Stimulated activated naive B cell treated with anti-CD40 and anti-IgM and Interleukin-4, amounts not matched to agents 10 μg/mL and 1 μg/mL and 100 μg/mL, for 72 hours (primary cell): Measurements from ENCODE around the gene ADAMTS1.
A peak's percentile ranks its signal among the peaks of the same experiment; 100 is the strongest.
"Not testable (repeated sequence)": the region's sequence is repeated elsewhere in the genome, so short reads cannot be mapped to it uniquely, and the experiment has no call there.

Experiments
- ATAC-seq, 2 donors: fragments of 150-1000 bp; cut with Tn5 transposase; replicated peaks; 2 replicates each; pipeline ENCODE4 v1.10.0; 2021; ENCODE audit warnings: moderate library complexity in 1 of 2
- DNase-seq: peaks from one replicate; pipeline ENCODE4 v3.0.0; 2021
- H3K27ac Mint-ChIP-seq: one replicate; pipeline ENCODE4 v1.8.0; 2022; ENCODE audit warnings: mild to moderate bottlenecking, mixed read lengths
- H3K27me3 Mint-ChIP-seq, 2 donors: one replicate each; pipeline ENCODE4 v1.8.0; 2022; ENCODE audit warnings: mixed read lengths in 2 of 2
- H3K36me3 Mint-ChIP-seq, 2 donors: one replicate each; pipeline ENCODE4 v1.8.0; 2022; ENCODE audit warnings: mixed read lengths in 2 of 2, mild to moderate bottlenecking in 1 of 2
- H3K4me1 Mint-ChIP-seq, 2 donors: one replicate each; pipeline ENCODE4 v1.8.0; 2022; ENCODE audit warnings: mixed read lengths in 2 of 2, mild to moderate bottlenecking in 1 of 2
- H3K4me3 Mint-ChIP-seq, 2 donors: one replicate each; pipeline ENCODE4 v1.8.0; 2022; ENCODE audit warnings: mild to moderate bottlenecking in 2 of 2, mixed read lengths in 2 of 2, moderate library complexity in 1 of 2
- H3K9me3 Mint-ChIP-seq, 2 donors: one replicate each; pipeline ENCODE4 v1.8.0; 2022; ENCODE audit warnings: mixed read lengths in 2 of 2, mild to moderate bottlenecking in 1 of 2

Gene ADAMTS1

GRCh38 chr21:26845066-26845758 lies at the start of gene ADAMTS1:
TSS of gene ADAMTS1 (minus strand) at chr21:26845409. CDS start at chr21:26844954, 455 bp downstream.
- peaks cover 65 to 71% of the 10 kb centered on the region in 2 donors for H3K27me3 Mint-ChIP-seq
- peaks cover 30 to 44% of the 10 kb centered on the region in 2 donors for H3K4me1 Mint-ChIP-seq
- peaks cover 0 to 3% of the 10 kb centered on the region in 2 donors for H3K36me3 Mint-ChIP-seq
- H3K27ac Mint-ChIP-seq = peak within 1 kb of the TSS; percentile 62
- peak within 1 kb of the TSS; percentile 82 for H3K4me3 Mint-ChIP-seq
- ATAC-seq = peak; percentile 38 to 49
- H3K9me3 Mint-ChIP-seq = no peaks in the 10 kb centered on the region
- peak; percentile 3 for DNase-seq

DNA sequence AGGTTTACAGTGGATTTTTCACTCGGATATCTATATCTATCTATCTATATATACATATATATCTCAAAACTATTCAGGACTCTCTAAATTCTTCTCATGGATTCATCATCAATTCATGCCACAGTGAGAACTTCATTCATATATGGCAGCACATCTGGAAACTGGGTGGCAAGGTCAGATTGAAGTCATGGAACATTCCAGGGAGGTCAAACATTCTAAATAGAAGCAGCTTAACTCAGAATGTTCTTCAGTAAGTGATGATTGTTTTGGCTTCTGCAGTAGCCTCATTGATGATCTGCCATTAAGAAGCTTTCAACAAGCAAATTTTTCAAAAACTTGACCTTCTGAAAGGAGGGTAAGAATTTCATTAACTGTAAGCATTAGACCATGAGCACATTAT lies 46.9 kb upstream of the ADAMTS1 start:
- no peaks in the 10 kb centered on the region for H3K4me1 Mint-ChIP-seq
- H3K4me3 Mint-ChIP-seq = no peak overlapping the region
- H3K27me3 Mint-ChIP-seq = no peaks in the 10 kb centered on the region
- ATAC-seq = no peak
- no peak overlapping the region for H3K27ac Mint-ChIP-seq
- H3K9me3 Mint-ChIP-seq = no peaks in the 10 kb centered on the region
- no peak for DNase-seq
- no peaks in the 10 kb centered on the region for H3K36me3 Mint-ChIP-seq

- no peaks in the 10 kb centered on the region for H3K4me1 Mint-ChIP-seq
Observed at GRCh38 chr21:26888931-26889330, 43.7 kb upstream of the ADAMTS1 start.

DNA sequence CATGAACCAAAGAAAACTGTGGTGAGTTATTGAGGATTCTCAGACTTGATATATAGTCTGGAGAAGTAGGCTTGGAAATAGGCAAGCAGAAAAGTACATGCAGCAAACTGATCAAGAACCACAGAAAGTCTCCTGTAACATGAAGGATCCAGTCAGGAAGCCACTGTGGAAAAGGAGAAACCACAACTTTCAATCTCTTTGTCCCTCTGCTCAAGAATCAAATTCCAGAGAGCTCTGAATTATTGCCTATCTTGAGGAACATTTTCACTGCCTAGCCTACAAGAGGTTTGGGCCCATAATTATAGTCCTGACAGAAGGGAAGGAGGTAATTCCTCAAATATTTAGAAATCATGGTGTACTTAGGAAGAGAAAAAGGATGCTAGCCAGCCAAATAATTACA lies 43.0 kb upstream of the ADAMTS1 start:
- no peak for ATAC-seq
- Mint-ChIP-seq H3K4me3 (no peak overlapping the region), H3K36me3 (no peaks in the 10 kb centered on the region), H3K27ac (no peak overlapping the region), H3K4me1 (no peaks in the 10 kb centered on the region), H3K27me3 (no peaks in the 10 kb centered on the region), H3K9me3 (no peaks in the 10 kb centered on the region)
- DNase-seq = no peak

More at GRCh38 chr21:26888931-26889330, 43.7 kb upstream of the ADAMTS1 start:
- Mint-ChIP-seq H3K9me3 (no peaks in the 10 kb centered on the region), H3K36me3 (no peaks in the 10 kb centered on the region), H3K4me3 (no peak overlapping the region), H3K27me3 (no peaks in the 10 kb centered on the region), H3K27ac (no peak overlapping the region)
- DNase-seq (no peak), ATAC-seq (no peak)

GRCh38 chr21:26887251-26887650 lies 42.0 kb upstream of the ADAMTS1 start:
- H3K27ac Mint-ChIP-seq = no peak overlapping the region
- H3K4me3 Mint-ChIP-seq = no peak overlapping the region
- H3K27me3 Mint-ChIP-seq = no peaks in the 10 kb centered on the region
- no peak for ATAC-seq
- DNase-seq = no peak
- H3K4me1 Mint-ChIP-seq = no peaks in the 10 kb centered on the region
- H3K9me3 Mint-ChIP-seq = no peaks in the 10 kb centered on the region
- no peaks in the 10 kb centered on the region for H3K36me3 Mint-ChIP-seq

DNA sequence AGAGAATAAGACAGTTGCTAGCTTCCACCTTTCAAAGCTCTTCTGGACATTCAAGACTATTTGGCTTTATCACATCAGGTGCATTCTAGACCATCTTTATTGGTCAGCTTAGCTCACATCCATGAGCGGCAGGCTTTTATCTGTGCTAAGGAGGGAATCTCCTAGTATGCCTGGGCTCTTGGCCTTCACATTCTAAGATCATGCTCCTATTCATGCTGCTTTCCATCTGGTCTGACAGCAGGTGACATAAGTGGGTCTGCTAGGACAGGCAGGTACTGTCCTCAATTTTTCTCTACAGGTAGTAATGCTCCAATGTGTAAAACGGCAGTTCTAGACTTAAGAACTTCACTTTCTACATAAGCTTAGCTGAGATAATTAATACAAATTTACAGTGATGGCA lies 39.2 kb upstream of the ADAMTS1 start:
- H3K27me3 Mint-ChIP-seq = no peaks in the 10 kb centered on the region
- H3K4me3 Mint-ChIP-seq = no peak overlapping the region
- DNase-seq (no peak), ATAC-seq (no peak)
- no peak overlapping the region for H3K27ac Mint-ChIP-seq
- H3K36me3 Mint-ChIP-seq = no peaks in the 10 kb centered on the region
- no peaks in the 10 kb centered on the region for H3K4me1 Mint-ChIP-seq
- no peaks in the 10 kb centered on the region for H3K9me3 Mint-ChIP-seq

- Mint-ChIP-seq H3K4me1 (no peaks in the 10 kb centered on the region), H3K36me3 (no peaks in the 10 kb centered on the region), H3K9me3 (no peaks in the 10 kb centered on the region)
Observed at GRCh38 chr21:26883768-26884167, 38.6 kb upstream of the ADAMTS1 start.

DNA sequence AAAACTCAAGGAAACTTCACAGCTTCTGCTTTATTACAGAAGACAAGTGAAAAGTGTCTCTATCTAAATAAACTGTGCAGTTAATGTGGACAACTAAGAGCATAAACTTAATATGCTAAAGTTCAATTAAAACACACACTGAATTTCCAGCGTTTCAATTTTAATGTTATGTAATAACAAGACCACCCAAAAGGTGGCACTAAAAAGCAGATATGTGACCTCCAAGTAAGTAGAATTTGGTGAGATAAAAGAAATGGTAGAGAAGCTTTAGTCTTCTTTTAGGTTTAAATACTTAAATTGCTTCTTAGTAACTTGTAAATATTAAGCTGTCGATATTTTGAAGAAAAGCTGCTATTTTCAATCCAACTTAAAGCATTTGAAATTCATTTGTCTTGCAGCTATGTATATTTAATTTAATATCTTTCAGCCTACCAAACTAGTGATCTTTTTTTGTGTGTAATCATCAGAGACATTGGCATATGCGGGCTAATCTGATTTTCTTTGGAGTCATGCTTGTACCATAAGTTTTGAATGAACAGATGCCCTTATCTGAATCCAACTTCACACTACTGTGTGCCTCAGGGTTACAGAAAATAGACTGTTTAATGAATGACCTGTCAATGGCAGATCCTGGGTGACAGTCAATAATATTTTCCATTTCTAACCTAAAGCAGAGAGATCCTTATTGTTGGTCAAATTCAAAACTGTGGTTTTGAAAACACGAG lies 36.5 kb upstream of the ADAMTS1 start:
- H3K4me3 Mint-ChIP-seq = no peak overlapping the region
- no peak for DNase-seq
- H3K36me3 Mint-ChIP-seq = no peaks in the 10 kb centered on the region

More at GRCh38 chr21:26883768-26884167, 38.6 kb upstream of the ADAMTS1 start:
- DNase-seq (no peak), ATAC-seq (no peak)
- Mint-ChIP-seq H3K27ac (no peak overlapping the region), H3K27me3 (no peaks in the 10 kb centered on the region), H3K4me3 (no peak overlapping the region)

DNA sequence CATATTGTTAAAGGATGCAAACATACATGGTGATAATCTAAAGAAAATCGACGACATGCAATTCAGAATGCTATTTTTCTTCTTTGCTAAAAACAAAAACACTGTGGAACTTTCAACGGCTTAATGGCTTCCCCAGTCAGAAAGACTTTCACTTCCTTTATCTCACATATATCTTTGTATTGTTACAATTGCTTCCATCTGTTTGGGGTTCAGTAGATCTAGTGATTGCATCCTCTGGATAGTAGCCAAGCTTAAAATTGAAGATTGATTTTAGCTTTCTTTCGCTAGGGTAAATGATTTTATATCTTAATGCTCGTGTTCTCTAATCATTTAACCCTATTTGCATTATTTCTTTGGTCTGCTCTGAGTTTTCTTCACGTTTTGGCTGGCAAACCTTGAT lies 31.8 kb upstream of the ADAMTS1 start:
- Mint-ChIP-seq H3K27ac (no peak overlapping the region), H3K27me3 (no peaks in the 10 kb centered on the region), H3K9me3 (peaks cover 0 to 2% of the 10 kb centered on the region in 2 donors), H3K4me1 (peaks cover 0 to 4% of the 10 kb centered on the region in 2 donors), H3K36me3 (no peaks in the 10 kb centered on the region), H3K4me3 (no peak overlapping the region)
- ATAC-seq = no peak
- no peak for DNase-seq

More for the DNA sequence above, 36.5 kb upstream of the ADAMTS1 start:
- Mint-ChIP-seq H3K27me3 (no peaks in the 10 kb centered on the region), H3K4me1 (peaks cover 0 to 4% of the 10 kb centered on the region in 2 donors), H3K27ac (no peak overlapping the region), H3K9me3 (no peaks in the 10 kb centered on the region)
- no peak for ATAC-seq

GRCh38 chr21:26874347-26874746 lies 29.1 kb upstream of the ADAMTS1 start:
- Mint-ChIP-seq H3K4me1 (peaks cover 0 to 4% of the 10 kb centered on the region in 2 donors), H3K27me3 (no peaks in the 10 kb centered on the region), H3K9me3 (peaks cover 0 to 2% of the 10 kb centered on the region in 2 donors), H3K36me3 (no peaks in the 10 kb centered on the region), H3K27ac (no peak overlapping the region), H3K4me3 (no peak overlapping the region)
- ATAC-seq (no peak), DNase-seq (no peak)

DNA sequence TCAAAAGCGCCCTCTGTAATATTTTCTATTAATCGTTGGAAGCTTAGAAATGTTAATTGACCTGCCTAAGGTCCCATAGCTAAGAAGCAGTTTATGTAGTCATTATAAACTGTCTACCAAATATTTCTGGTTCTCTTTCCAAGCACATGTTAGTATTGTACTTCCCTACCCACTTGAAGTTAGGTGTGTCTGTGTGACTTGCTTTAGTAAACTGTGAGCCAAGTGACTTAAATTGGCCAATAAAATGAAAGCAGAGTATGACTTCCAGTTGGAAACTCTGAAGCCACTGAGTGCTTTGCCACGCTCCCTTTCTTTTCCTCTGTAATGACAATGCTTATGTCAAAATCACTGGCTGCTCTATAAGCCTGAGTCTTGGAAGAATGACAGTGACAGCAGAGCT lies 20.6 kb upstream of the ADAMTS1 start:
- H3K9me3 Mint-ChIP-seq = peaks cover 0 to 3% of the 10 kb centered on the region in 2 donors
- DNase-seq = no peak
- H3K27me3 Mint-ChIP-seq = peaks cover 0 to 5% of the 10 kb centered on the region in 2 donors
- no peak for ATAC-seq
- no peaks in the 10 kb centered on the region for H3K4me1 Mint-ChIP-seq
- H3K36me3 Mint-ChIP-seq = no peaks in the 10 kb centered on the region
- H3K27ac Mint-ChIP-seq = no peak overlapping the region
- H3K4me3 Mint-ChIP-seq = no peak overlapping the region

DNA sequence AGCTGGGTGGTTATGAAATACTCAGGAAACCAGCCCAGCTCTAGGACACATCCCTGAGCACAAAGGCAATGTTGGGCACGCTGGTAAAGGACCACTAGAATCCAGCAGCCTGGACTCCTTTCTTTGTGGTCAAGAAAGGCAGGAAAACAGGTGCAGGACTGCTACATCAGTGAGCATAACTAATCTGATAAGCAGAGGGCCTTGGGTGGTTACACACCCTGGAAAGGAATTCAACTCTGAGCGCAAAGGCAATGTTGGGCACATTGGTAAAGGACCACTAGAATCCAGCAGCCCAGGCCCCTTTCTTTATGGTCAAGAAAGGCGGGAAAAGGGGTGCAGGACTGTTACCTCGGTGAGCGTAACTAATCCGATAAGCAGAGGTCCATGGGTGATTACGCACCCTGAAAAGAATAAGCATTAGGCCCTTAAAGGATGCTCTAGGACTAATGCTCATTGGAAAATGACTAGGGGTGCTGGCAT lies 11.7 kb upstream of the ADAMTS1 start:
- H3K4me1 Mint-ChIP-seq, ATAC-seq, H3K9me3 Mint-ChIP-seq, H3K27me3 Mint-ChIP-seq, DNase-seq, H3K4me3 Mint-ChIP-seq, H3K27ac Mint-ChIP-seq, H3K36me3 Mint-ChIP-seq: not testable (repeated sequence)

- not testable (repeated sequence) for H3K4me3 Mint-ChIP-seq, ATAC-seq, H3K27ac Mint-ChIP-seq, DNase-seq, H3K9me3 Mint-ChIP-seq, H3K36me3 Mint-ChIP-seq, H3K4me1 Mint-ChIP-seq
- H3K27me3 Mint-ChIP-seq = peaks cover 9 to 13% of the 10 kb centered on the region in 2 donors
Observed at GRCh38 chr21:26854695-26855094, 9.5 kb upstream of the ADAMTS1 start.

DNA sequence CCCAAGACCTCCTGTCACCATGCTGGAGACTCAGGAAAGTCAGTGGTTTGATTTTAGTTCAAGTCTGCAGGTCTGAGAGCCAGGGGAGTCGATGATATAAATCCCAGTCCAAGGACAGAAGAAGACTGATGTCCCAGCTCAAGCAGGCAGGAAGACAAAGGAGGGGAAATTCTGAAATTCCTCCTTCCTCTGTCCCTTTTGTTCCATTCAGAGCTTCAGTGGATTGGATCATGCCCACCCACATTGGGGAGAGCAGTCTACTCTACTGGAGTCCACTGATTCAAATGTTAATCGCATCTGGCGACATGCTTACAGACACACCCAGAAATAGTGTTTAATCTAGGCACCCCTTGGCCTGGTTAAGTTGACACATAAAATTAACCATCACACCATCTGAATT lies 7.2 kb upstream of the ADAMTS1 start:
- Mint-ChIP-seq H3K27ac (no peak overlapping the region), H3K36me3 (no peaks in the 10 kb centered on the region), H3K4me3 (no peak overlapping the region), H3K27me3 (peaks cover 13 to 19% of the 10 kb centered on the region in 2 donors), H3K4me1 (peaks cover 0 to under 1% of the 10 kb centered on the region in 2 donors), H3K9me3 (no peaks in the 10 kb centered on the region)
- ATAC-seq = no peak
- no peak for DNase-seq
